DMS153 treated with DMSO at 0.1 percent for 48 hours (cell line): Measurements from ENCODE around the gene DCAKD.

Experiments used
- DNase-seq: peaks from one replicate; lab custom pipeline; 2025; ENCODE audit not compliant: unreplicated experiment; lab: John Stamatoyannopoulos, UW

DCAKD gene

GRCh38 chr17:45006927-45007461, 44.4 kb downstream of the DCAKD start:
- DNase-seq: no peak

GRCh38 chr17:45005700-45006099, 45.7 kb downstream of the DCAKD start:
- DNase-seq: no peak

- DNase-seq: no peak
Measured at GRCh38 chr17:45004388-45004787, 47.0 kb downstream of the DCAKD start.

- no peak for DNase-seq
Measured at GRCh38 chr17:45003877-45004276, 47.6 kb downstream of the DCAKD start.

- no peak for DNase-seq
Measured at GRCh38 chr17:45001310-45001709, 50.1 kb downstream of the DCAKD start.

- no peak for DNase-seq
Measured at GRCh38 chr17:44999433-44999832, 52.0 kb downstream of the DCAKD start.

GRCh38 chr17:44998646-44999045, 52.8 kb downstream of the DCAKD start:
- no peak for DNase-seq

- DNase-seq: no peak
Measured at GRCh38 chr17:44997733-44998520, 53.5 kb downstream of the DCAKD start.

- no peak for DNase-seq
Measured at GRCh38 chr17:44996304-44996703, 55.1 kb downstream of the DCAKD start.

- no peak for DNase-seq
Measured at GRCh38 chr17:44995436-44996001, 55.9 kb downstream of the DCAKD start.

- no peak for DNase-seq
Measured at GRCh38 chr17:44992242-44992939, 59.0 kb downstream of the DCAKD start.

GRCh38 chr17:44990994-44991393, 60.4 kb downstream of the DCAKD start:
- DNase-seq: no peak

GRCh38 chr17:44989552-44990138, 61.8 kb downstream of the DCAKD start:
- DNase-seq: no peak

GRCh38 chr17:44988044-44988942, 63.1 kb downstream of the DCAKD start:
- DNase-seq: no peak

- no peak for DNase-seq
Measured at GRCh38 chr17:44983563-44983962, 67.9 kb downstream of the DCAKD start.

GRCh38 chr17:44982113-44982702, 69.2 kb downstream of the DCAKD start:
- DNase-seq: no peak

GRCh38 chr17:44981221-44981968, 70.0 kb downstream of the DCAKD start:
- no peak for DNase-seq

GRCh38 chr17:44979426-44979995, 71.9 kb downstream of the DCAKD start:
- no peak for DNase-seq

- DNase-seq: no peak
Measured at GRCh38 chr17:44978807-44979206, 72.6 kb downstream of the DCAKD start.
